BE2C (cell line): ENCODE results near the gene DHRS11.

ENCODE experiments used
- DNase-seq: peaks from one replicate; pipeline ENCODE4 v3.0.0-alpha.2; 2020
- H3K27me3 ChIP-seq: fragments of 250-450 bp; sonication (Bioruptor Pico); 2 replicates; pipeline ENCODE4 v1.5.1; 2020; ENCODE audit warnings: mild to moderate bottlenecking
- H3K36me3 ChIP-seq: fragments of 250-450 bp; sonication (Bioruptor Pico); 2 replicates; pipeline ENCODE4 v1.5.1; 2020; ENCODE audit warnings: mild to moderate bottlenecking
- H3K4me1 ChIP-seq: fragments of 250-450 bp; sonication (Bioruptor Pico); 2 replicates; pipeline ENCODE4 v1.5.1; 2020
- H3K4me3 ChIP-seq: 2 replicates; pipeline ENCODE4 v1.5.1; 2011; ENCODE audit warnings: low read depth, low read length
- H3K9me3 ChIP-seq: fragments of 250-450 bp; sonication (Bioruptor Pico); 2 replicates; pipeline ENCODE4 v1.5.1; 2020
- CTCF ChIP-seq: IDR thresholded peaks from 2 replicates; pipeline ENCODE4 v1.5.1; 2012; ENCODE audit warnings: mild to moderate bottlenecking, low read depth, low read length

Gene DHRS11

GRCh38 chr17:36627101-36627500 lies 35.4 kb downstream of the DHRS11 start:
- peak; percentile 90 for DNase-seq

GRCh38 chr17:36628576-36628975 lies 36.9 kb downstream of the DHRS11 start:
- TF ChIP-seq CTCF: no peak
- Histone ChIP-seq H3K4me3 (no peak overlapping the region), H3K36me3 (no peaks in the 10 kb centered on the region), H3K27me3 (no peaks in the 10 kb centered on the region), H3K9me3 (no peaks in the 10 kb centered on the region), H3K4me1 (peaks cover 13% of the 10 kb centered on the region)
- DNase-seq: no peak

More at GRCh38 chr17:36627101-36627500, 35.4 kb downstream of the DHRS11 start:
- H3K4me3 ChIP-seq: peak overlapping the region; percentile 17; the same call in 1 of the 2 replicates
- peaks cover 13% of the 10 kb centered on the region for H3K4me1 ChIP-seq
- no peaks in the 10 kb centered on the region for H3K27me3 ChIP-seq
- TF ChIP-seq CTCF: no peak
- H3K36me3 ChIP-seq: no peaks in the 10 kb centered on the region
- no peaks in the 10 kb centered on the region for H3K9me3 ChIP-seq

DNA sequence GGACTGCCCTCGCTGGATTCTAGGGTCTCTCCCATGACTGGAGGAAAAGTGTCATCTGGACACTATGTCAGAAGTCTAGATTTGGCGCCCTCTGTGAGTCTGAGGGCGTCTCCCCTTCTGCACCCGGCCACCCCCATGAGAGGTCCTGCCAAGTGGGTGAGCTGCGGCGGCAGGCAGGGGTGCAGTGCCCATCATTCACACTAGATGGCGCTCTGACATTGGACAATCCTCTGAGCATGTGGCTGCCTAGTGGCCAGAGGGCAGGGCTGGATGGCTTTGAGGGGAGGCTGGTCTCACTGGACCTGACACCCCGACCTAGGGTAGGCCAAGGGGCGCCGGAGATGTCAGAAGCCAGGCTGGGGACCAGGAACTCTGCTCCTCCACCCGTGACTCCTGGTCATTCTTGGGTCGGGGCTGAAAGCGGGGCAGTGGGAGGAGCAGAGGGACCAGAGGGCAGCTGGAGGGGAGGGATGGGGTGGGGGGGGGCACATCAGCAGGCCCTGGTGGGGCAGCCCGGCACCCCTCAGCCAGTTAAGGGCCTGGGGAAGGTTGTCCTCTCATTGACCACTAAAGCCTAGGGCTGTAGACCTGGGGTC lies 37.7 kb downstream of the DHRS11 start:
- peak; percentile 96 for TF ChIP-seq CTCF
- Histone ChIP-seq H3K4me3 (no peak overlapping the region), H3K9me3 (no peaks in the 10 kb centered on the region), H3K36me3 (no peaks in the 10 kb centered on the region), H3K27me3 (no peaks in the 10 kb centered on the region), H3K4me1 (peaks cover 13% of the 10 kb centered on the region)
- peak; percentile 84 for DNase-seq

DNA sequence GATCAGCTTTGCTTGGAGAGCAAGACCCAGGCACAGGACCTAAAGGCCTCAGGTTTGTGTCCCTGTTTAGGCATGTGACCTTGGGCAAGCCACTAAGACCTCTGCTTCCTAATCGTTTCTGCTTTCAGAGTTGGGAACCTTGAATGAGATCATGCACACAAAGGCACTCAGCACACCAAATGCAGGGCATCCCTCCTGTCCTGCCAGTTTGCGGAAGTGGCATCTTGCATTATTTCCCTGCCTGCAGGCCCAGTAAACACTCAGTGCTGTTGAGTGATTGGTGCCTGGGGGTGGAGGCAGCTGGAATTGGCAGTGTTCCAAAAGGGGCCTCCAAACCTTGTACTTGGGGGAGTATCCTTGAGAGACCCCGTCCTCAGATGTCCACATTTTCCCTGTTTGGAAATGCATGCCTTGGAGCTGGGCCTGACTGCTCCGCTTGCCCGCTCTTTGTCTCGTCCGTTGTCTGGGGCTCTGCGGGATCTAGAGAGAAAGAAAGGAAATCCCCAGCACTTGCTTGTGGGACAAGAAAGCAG lies 38.4 kb downstream of the DHRS11 start:
- Histone ChIP-seq H3K4me1 (peaks cover 13% of the 10 kb centered on the region), H3K4me3 (no peak overlapping the region), H3K27me3 (no peaks in the 10 kb centered on the region), H3K36me3 (no peaks in the 10 kb centered on the region), H3K9me3 (no peaks in the 10 kb centered on the region)
- DNase-seq: no peak
- no peak for TF ChIP-seq CTCF

DNA sequence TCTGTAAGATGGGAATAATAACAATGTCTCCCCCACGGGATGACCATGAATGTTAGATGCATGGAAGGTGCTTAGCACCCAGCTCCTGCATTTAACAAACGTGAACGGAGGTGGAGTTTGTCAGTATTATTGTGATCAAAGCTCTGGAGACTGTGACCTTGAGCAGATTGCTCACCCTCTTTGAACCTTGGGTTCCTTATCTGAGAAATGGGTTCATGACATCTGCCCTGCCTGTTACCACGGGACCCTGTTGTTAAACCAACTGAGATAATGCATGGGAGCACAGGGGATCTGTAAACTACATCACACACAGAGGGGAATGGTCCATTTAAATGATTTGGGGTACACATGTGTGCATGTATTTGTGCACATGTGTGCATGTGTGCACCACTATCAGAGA lies 39.3 kb downstream of the DHRS11 start:
- no peak for DNase-seq
- no peaks in the 10 kb centered on the region for H3K27me3 ChIP-seq
- no peaks in the 10 kb centered on the region for H3K36me3 ChIP-seq
- no peaks in the 10 kb centered on the region for H3K9me3 ChIP-seq
- H3K4me1 ChIP-seq: peaks cover 13% of the 10 kb centered on the region
- no peak for TF ChIP-seq CTCF
- H3K4me3 ChIP-seq: no peak overlapping the region

GRCh38 chr17:36632916-36633771 lies 41.5 kb downstream of the DHRS11 start:
- H3K27me3 ChIP-seq: no peaks in the 10 kb centered on the region
- TF ChIP-seq CTCF: no peak
- no peak for DNase-seq
- no peak overlapping the region for H3K4me3 ChIP-seq
- no peaks in the 10 kb centered on the region for H3K36me3 ChIP-seq
- no peaks in the 10 kb centered on the region for H3K9me3 ChIP-seq
- peaks cover 9% of the 10 kb centered on the region for H3K4me1 ChIP-seq
